Endothelial cell of umbilical vein (primary cell): ENCODE results near the gene BRD3. TPM values are rescaled to one million over a fixed set of nuclear protein-coding genes. Genes with fewer than 3 reads are reported as not detected.

Experiments used
- BruUV-seq: library from RNA; stranded (reverse); fragments of 400-500 nt; replicated peaks from 2 replicates; lab custom pipeline; 2021; lab: Mats Ljungman, UMichigan
- CTCF ChIA-PET: fragments of 300-600, 350-600 bp; sonication (Branson Sonifier 250); formaldehyde crosslinking; loops from one replicate; lab custom pipeline; 2021; ENCODE audit warnings: antibody characterized with exemption, inconsistent platforms; lab: Charles Lee
- POLR2A ChIA-PET: fragments of 300-600, 350-600 bp; sonication (Branson Sonifier 250); formaldehyde crosslinking; loops from one replicate; lab custom pipeline; 2021; ENCODE audit warnings: antibody characterized with exemption, inconsistent platforms; lab: Charles Lee
- DNase-seq: peaks from one replicate; pipeline ENCODE4 v3.0.0-alpha.2; 2011; ENCODE audit warnings: low read depth, low spot score
- FAIRE-seq: peaks from 2 replicates; lab custom pipeline; 2011; peaks lifted over from hg19 to GRCh38; lab: Jason Lieb, UNC
- H2AFZ ChIP-seq: 2 replicates; pipeline ENCODE4 v1.6.0; 2012; ENCODE audit warnings: low read depth, low read length, control low read depth, inconsistent platforms
- H3K27ac ChIP-seq: 2 replicates; pipeline ENCODE4 v1.5.1; 2011; ENCODE audit warnings: low read depth, mild to moderate bottlenecking, control low read depth, low read length, moderate library complexity; ENCODE audit not compliant: insufficient read depth
- H3K27me3 ChIP-seq, 2 experiments: 2 replicates each; pipeline versions ENCODE4 v1.6.0 to v1.6.1; 2011; ENCODE audit warnings: low read length in 2 of 2, mixed read lengths in 1 of 2; ENCODE audit not compliant: control insufficient read depth in 2 of 2, insufficient read depth in 2 of 2
- H3K36me3 ChIP-seq, 2 experiments: 2 replicates in 1 of 2; 3 replicates in 1 of 2; pipeline ENCODE4 v1.5.1; 2011; ENCODE audit warnings: low read length in 2 of 2, mild to moderate bottlenecking in 1 of 2, moderate library complexity in 1 of 2; ENCODE audit not compliant: control insufficient read depth in 2 of 2, insufficient read depth in 2 of 2; ENCODE audit errors: extremely low read depth in 1 of 2
- H3K4me1 ChIP-seq: 3 replicates; pipeline ENCODE4 v1.5.1; 2011; ENCODE audit warnings: mild to moderate bottlenecking, low read length; ENCODE audit not compliant: control insufficient read depth, insufficient read depth; ENCODE audit errors: extremely low read depth
- H3K4me2 ChIP-seq: 2 replicates; pipeline ENCODE4 v1.6.1; 2011; ENCODE audit warnings: low read length, control low read depth, mixed read lengths; ENCODE audit not compliant: insufficient read depth
- H3K4me3 ChIP-seq, 3 experiments: fragments of 200-600 bp in 1 of 3; sonication (generic), shearing (Covaris generic) in 1 of 3; replicated peaks in 1 of 3; 2 replicates each; pipeline ENCODE4 v1.5.1; 2011 to 2016; ENCODE audit warnings: control low read depth in 3 of 3, low read length in 3 of 3, mild to moderate bottlenecking in 2 of 3, inconsistent platforms in 1 of 3, low read depth in 1 of 3, moderate library complexity in 1 of 3; ENCODE audit not compliant: insufficient read depth in 1 of 3
- H3K79me2 ChIP-seq: 2 replicates; pipeline ENCODE4 v1.6.0; 2012; ENCODE audit warnings: low read length, inconsistent platforms; ENCODE audit not compliant: control insufficient read depth, insufficient read depth
- H3K9ac ChIP-seq: replicated peaks from 2 replicates; pipeline ENCODE3; 2011; ENCODE audit warnings: low read length, control low read depth; ENCODE audit not compliant: insufficient read depth; ENCODE audit errors: extremely low read depth
- H3K9me1 ChIP-seq: replicated peaks from 3 replicates; pipeline ENCODE4 v1.6.0; 2011; ENCODE audit warnings: mild to moderate bottlenecking, low read length; ENCODE audit not compliant: control insufficient read depth, insufficient read depth; ENCODE audit errors: extremely low read depth
- H3K9me3 ChIP-seq: replicated peaks from 2 replicates; pipeline ENCODE4 v1.5.1; 2012; ENCODE audit warnings: low read length, inconsistent platforms; ENCODE audit not compliant: control insufficient read depth, insufficient read depth
- H4K20me1 ChIP-seq: replicated peaks from 2 replicates; pipeline ENCODE3; 2011; ENCODE audit warnings: mild to moderate bottlenecking, low read length; ENCODE audit not compliant: control insufficient read depth, insufficient read depth; ENCODE audit errors: extremely low read depth
- CTCF ChIP-seq, 2 donors: IDR thresholded peaks; 1 replicate in 1 of 2; 2 replicates in 1 of 2; pipeline ENCODE4 v1.5.1; 2011; ENCODE audit warnings: low read length in 2 of 2, mild to moderate bottlenecking in 2 of 2, moderate library complexity in 2 of 2, control low read depth in 1 of 2, inconsistent platforms in 1 of 2, low read depth in 1 of 2; ENCODE audit not compliant: insufficient read depth in 1 of 2; ENCODE audit errors: extremely low read depth in 1 of 2
- EZH2 ChIP-seq: IDR thresholded peaks from 2 replicates; pipeline ENCODE4 v1.6.1; 2012; ENCODE audit warnings: borderline replicate concordance, low read depth, mild to moderate bottlenecking, moderate library complexity, low read length, inconsistent platforms; ENCODE audit not compliant: severe bottlenecking
- FOS ChIP-seq: IDR thresholded peaks from 2 replicates; pipeline ENCODE4 v1.6.1; 2011; ENCODE audit warnings: mild to moderate bottlenecking, low read length, moderate library complexity, borderline replicate concordance; ENCODE audit not compliant: insufficient read depth
- GATA2 ChIP-seq: IDR thresholded peaks from 2 replicates; pipeline ENCODE4 v1.7.0; 2011; ENCODE audit warnings: low read depth, mild to moderate bottlenecking, moderate library complexity, mixed read lengths, low read length; ENCODE audit not compliant: insufficient read length, insufficient read depth
- JUN ChIP-seq: IDR thresholded peaks from 2 replicates; pipeline ENCODE4 v1.6.1; 2011; ENCODE audit warnings: borderline replicate concordance, low read depth; ENCODE audit not compliant: insufficient read length, insufficient read depth
- MAX ChIP-seq: IDR thresholded peaks from 2 replicates; pipeline ENCODE4 v1.6.1; 2011; ENCODE audit not compliant: insufficient read depth, insufficient read length
- MYC ChIP-seq: IDR thresholded peaks from one replicate; pipeline ENCODE4 v1.6.1; 2011; ENCODE audit warnings: mild to moderate bottlenecking, low read depth, low read length
- POLR2A ChIP-seq: IDR thresholded peaks from 2 replicates; pipeline ENCODE4 v1.6.1; 2012; ENCODE audit warnings: low read depth, mild to moderate bottlenecking, control low read depth, low read length
- POLR2AphosphoS5 ChIP-seq: IDR thresholded peaks from 2 replicates; pipeline ENCODE4 v1.6.1; 2012; ENCODE audit warnings: low read depth, mild to moderate bottlenecking, control low read depth, low read length, moderate library complexity; ENCODE audit not compliant: insufficient read depth
- dilution Hi-C: fragments of 300-500 bp; cut with MboI; formaldehyde crosslinking; loops from one replicate; pipeline ENCODE4 v1.15.0; 2019; ENCODE audit warnings: low sequenced_read_pairs; ENCODE audit not compliant: extremely low pct_ligation_motif_present
- intact Hi-C: fragments of 100-400 bp; cut with micrococcal nuclease; formaldehyde crosslinking; loops from one replicate; pipeline ENCODE4 v1.10.0; 2022
- polyA plus RNA-seq, 4 experiments: library from polyadenylated mRNA; depleted of rRNA in 3 of 4; stranded (reverse) in 3 of 4; unstranded in 1 of 4; fragments of >200 nt; gene quantifications; 2 replicates each; pipeline versions ENCODE4 v1.2.1 to v1.2.3, GENCODE V29; 2011 to 2012; ENCODE audit warnings: missing spikeins in 1 of 4
- total RNA-seq: library from RNA; stranded (reverse); gene quantifications from 2 replicates; pipeline ENCODE4 v1.2.3, GENCODE V29; 2021

BRD3 gene
- total and polyA plus RNA-seq, 2 donors (not counting 3 experiments of a cell fraction or from before 2014, with no cell fraction given), result 10.5 to 47.1 TPM

DNA sequence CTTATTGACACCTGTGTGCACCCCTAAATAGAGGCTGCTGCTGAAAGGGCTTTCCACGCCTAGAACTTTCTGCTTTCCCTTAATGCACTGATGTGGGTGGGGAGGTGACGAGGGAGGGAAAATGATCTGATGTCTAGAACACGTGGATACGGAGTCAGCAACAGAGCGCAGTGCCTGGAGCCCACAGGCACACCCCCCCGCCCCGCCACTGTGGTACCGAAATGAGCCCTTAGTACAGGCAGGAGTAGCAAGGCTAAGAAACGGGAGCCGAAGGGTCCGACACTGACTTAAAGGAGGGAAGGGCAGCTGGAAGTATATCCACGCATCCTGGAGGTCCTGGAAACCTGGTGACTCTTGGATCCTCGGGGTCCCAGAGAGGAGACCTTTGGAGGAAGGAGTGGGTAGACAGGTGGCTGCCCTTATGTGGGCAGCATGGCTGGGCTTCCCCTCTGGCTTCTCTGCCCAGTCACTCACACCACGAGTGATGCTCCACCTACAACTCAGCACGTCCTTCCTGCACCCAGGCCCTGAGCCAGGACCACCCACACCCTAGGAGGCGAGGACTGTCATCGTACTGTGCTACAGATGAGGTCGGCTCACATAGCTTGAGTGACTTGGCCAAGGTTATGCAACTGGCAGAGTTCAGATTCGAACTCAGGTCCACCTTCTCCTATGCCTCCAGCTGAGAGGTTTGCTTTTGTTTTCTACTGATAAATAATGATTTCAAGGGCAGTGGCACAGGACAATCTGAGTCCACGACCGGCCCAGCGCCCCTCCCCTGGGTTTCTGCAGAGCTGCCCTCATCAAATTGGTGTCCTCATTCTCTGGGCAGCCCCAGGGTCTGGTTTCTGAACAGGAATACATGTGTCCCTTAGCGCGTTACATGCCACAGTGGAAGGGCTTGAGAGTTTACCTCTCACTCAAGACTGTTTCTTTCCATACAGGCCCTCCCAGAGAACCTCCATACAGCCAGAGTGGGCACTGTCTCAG lies 71.0 kb downstream of the BRD3 start:
- FAIRE-seq (no peak), DNase-seq (no peak)
- Histone ChIP-seq H3K79me2 (peaks cover 4% of the 10 kb centered on the region), H3K9me1 (no peaks in the 10 kb centered on the region), H3K4me3 (no peak overlapping the region), H3K9me3 (no peaks in the 10 kb centered on the region), H4K20me1 (no peaks in the 10 kb centered on the region), H3K9ac (no peak overlapping the region), H3K27me3 (no peaks in the 10 kb centered on the region), H3K4me1 (peaks cover 7% of the 10 kb centered on the region), H3K27ac (no peak overlapping the region), H3K4me2 (no peak overlapping the region), H3K36me3 (no peaks in the 10 kb centered on the region), H2AFZ (no peak overlapping the region)
- intact Hi-C loops (no loop called here), dilution Hi-C loops (no loop called here)
- BruUV-seq, result no TSS peak
- CTCF ChIA-PET, result interaction anchor here (0.8 to 5.5 kb wide), 6 partner anchors 23 to 214 kb away, joined by 3 to 232 read pairs (median 6); no protein-coding TSS in a partner anchor
- POLR2A ChIA-PET, result no interaction called here
- TF ChIP-seq MYC (no peak), JUN (no peak), MAX (no peak), FOS (no peak), CTCF (IDR thresholded peaks at IDR 0.05; ENCODE audit: extremely low read depth in 1 of 2, insufficient read depth in 1 of 2, low read depth in 1 of 2, low read length in 2 of 2) (no peak), POLR2A (no peak), EZH2 (no peak), GATA2 (no peak), POLR2AphosphoS5 (no peak)
